IPS DF 19.7 (cell line): ENCODE measurements around the gene EFNA2.
"Not testable (repeated sequence)": the region's sequence is repeated elsewhere in the genome, so short reads cannot be mapped to it uniquely, and the experiment has no call there.

ENCODE experiments used
- DNase-seq: peaks from one replicate; pipeline ENCODE4 v3.0.0-alpha.2; 2013; ENCODE audit warnings: low read depth, low spot score

Gene EFNA2

DNA sequence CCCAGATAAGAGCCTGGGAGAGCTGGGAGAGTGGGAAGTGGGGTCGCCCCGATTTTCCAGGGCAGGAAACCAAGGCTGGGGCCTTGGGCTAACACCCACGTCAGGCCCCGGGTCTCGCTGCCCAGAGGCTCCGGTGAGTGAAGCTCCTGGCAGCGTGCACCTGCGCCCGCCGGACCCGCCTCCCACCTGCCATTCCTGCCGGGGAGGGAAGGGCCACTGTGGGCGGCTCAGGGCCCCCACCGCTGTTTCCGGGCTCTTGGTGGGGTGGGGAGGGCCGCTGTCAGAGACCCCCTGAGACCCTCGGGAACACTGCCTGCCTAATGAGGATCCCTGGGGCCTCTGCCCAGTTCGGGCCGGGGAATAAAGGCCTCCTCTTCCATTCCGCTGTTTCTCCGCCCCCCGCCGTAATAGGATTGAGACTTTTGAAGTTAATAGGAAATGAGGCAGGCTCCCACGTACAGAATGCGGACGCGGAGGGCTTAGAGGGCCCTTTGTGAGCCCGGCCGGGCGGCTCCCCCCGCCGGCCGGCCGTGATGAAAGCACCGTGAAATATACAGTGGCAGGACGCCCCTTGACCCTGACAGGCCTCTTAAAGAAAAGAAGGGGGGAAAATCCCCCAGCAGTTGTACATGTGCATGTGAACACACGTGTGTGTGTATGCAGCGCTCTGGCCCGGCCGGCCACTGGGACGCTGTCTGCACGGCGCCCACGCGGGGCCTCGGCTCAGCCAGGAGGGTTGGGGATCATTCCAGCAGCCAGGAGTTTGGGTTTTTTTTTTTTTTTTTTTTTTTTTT lies 33.2 kb downstream of the EFNA2 start:
- no peak for DNase-seq

DNA sequence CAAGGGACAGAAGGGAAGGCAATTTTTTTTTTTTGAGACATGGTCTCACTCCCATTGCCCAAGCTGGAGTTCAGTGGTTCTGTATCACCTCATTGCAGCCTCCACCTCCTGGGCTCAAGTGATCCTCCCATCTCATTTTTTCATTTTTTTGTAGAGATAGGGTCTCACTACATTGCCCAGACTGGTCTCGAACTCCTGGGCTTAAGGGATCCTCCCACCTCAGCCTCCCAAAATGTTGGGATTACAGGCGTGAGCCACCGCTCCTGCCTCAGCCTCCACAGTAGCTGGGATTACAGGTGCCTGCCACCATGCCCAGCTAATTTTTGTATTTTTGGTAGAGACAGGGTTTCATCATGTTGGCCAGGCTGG lies 34.6 kb downstream of the EFNA2 start:
- DNase-seq = not testable (repeated sequence)

DNA sequence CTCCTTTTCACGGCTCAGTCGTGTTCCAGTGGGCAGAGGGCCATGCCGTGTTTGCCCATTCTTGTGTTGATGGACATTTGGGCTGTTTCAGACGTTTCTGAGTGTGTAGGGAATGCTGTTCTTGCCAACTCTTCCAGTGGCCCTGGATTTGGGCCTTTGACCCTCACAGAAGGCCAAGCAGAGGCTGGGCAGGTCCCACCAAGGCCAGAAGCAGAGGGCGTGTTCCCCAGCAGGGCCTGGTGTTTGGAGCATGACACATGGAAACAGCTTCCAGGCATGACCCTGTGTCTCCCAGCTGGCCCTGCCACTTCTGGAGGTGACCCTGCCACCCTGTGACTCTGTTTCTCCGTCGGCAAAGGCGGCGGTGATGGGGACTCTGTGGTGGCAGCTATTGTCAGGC lies 35.9 kb downstream of the EFNA2 start:
- no peak for DNase-seq

DNA sequence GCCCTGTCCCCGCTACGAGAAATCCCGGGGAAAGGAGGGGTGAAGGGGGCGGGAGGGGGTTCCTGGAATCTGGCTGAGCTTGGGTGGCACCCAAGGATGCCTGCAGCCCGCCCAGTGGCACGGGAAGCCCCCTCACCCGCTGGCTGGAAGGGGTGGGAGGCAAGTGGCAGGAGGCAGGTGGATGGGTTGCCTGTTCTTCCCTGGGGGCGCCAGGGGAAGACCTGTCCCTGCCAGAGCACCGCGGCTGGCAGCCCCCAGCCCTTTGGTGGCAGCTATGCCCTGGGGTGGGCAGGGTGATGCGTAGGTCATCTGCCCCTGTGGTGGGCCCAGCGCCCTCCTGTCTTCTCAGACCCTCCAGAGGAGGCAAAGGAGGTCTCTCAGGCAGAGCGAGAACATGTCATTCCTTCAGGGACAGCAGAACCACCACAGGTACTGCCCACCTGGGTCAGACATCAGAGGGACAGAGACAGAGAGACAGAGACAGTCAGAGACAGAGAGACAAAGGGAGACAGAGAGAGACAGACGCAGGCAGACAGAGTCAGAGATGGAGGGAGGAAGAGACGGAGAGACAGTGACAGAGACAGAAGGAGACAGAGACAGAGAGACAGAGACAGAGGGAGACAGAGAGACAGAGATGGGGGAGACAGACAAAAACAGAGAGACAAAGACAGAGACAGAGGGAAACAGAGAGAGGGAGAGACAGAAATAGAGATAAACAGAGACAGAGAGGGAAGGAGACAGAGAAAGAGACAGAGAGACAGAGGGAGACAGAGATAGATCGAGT lies 36.7 kb downstream of the EFNA2 start:
- DNase-seq = no peak

DNA sequence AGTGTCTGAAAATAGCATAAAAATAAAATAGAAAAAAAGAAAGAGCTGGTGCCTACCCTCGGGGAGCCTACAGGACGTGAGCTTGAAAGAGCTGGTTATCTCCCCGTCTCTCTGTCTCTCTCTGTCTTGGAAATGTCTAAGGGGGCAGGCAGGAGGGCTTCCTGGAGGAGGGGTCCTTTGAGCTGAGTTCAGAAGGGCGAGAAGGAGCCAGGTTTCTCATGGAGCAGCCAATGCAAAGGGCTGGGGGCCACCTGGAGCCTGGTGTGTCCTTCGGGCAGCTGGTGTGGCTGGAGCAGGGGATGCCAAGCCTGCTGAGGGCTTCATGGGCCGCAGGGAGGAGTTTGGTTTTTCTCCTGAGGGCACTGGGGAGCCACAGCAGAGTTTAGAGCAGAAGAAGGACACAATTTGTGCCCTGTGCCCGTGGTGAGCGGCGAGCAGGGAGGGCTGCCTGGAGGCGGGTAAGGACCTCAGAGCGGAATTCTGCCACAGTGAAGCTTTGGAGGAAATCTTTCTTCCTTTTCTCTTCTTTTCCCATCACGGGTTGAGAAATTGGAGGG lies 38.7 kb downstream of the EFNA2 start:
- no peak for DNase-seq

DNA sequence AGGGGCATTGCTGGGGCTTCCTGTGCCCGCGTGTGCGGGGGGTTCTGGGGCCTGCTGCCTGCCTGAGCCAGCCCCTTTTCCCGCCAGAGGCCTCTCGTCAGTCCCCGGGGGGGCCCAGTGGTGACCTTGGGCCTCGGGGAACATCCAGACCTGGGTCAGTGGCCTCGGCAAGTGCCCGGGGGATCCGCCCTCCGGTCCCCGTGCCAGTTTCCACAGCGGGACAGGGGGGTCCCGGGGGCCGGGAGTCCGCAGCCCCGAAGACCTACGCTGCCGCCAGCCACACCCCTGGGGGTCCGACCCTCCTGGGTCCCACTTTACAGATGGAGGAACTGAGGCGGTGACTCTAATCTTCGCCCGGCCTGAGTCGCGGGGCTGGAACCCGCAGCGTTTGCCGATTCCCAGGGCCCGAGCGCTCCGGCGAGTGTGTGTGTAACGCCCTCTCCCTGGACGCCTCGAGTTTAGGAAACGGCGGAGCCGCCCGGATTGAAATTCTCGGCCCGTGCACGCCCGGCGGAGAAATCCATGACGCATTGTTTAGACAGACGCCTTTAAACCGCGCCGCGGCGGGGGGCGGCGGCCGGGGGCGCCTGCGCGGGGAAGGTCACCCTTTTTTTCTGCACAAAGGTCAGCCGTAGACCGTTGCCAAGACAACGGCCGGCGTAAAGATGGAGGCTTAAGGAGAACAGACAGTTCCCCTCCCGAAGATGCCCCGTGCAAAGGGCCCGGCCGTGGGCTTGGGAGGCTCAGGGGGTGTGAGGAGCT lies 39.3 kb downstream of the EFNA2 start:
- DNase-seq = no peak

DNA sequence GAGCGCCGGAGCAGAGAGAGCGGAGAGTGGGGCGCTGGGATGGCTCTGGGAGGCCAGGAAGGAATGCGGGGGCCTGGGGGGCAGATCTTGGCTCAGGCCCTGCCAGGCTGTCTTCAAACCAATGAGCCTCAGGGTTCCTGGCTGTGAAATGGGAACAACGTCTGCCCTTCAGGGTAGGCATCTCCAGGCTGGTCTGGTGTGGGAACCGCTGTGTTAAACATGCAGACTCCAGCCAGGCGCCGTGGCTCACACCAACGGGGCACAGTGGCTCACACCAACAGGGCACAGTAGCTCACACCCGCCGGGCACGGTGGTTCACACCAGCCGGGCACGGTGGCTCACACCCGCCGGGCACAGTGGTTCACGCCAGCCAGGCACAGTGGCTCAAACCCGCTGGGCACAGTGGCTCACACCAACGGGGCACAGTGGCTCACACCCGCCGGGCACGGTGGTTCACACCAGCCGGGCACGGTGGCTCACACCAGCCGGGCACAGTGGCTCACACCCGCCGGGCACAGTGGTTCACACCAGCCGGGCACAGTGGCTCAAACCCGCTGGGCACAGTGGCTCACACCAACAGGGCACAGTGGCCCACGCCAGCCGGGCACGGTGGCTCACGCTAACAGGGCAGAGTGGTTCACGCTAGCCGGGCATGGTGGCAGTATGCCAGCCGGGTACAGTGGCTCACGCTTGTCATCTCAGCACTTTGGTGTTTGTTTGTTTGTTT lies 40.1 kb downstream of the EFNA2 start:
- DNase-seq = no peak

DNA sequence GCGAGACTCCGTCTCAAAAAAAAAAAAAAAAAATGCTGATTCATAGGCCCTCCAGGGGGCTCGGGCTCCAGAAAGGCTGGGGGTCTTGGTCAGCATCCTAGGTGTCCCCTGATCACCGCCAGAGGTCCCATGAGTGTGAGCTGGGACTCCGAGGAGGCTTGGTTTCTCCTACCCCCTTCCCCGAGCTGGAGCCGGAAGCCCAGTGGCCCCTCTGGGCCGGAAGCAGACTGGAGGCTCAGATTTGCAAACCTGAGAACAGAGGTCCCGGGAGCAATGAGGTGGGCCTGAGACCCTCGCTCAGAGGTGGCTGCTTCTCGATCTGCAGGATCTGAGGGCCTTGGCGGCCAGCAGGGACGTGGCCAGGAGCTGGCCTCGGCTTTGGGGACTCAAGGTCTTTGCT lies 41.5 kb downstream of the EFNA2 start:
- no peak for DNase-seq

DNA sequence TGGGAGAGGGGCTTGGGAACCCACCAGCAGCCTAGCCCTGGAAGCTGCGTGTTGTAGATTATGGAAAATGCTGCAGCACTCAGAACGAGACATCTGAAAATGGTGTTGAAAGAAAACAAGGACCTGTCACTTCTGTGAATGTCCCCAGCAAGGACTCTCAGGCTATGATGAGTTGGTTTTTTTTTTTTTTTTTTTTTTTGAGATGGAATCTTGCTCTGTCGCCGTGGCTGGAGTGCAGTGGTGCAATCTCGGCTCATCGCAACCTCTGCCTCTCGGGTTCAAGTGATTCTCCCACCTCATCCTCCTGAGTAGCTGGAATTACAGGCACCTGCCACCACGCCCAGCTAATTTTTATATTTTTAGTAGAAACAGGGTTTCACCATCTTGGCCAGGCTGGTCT lies 46.5 kb downstream of the EFNA2 start:
- not testable (repeated sequence) for DNase-seq

DNA sequence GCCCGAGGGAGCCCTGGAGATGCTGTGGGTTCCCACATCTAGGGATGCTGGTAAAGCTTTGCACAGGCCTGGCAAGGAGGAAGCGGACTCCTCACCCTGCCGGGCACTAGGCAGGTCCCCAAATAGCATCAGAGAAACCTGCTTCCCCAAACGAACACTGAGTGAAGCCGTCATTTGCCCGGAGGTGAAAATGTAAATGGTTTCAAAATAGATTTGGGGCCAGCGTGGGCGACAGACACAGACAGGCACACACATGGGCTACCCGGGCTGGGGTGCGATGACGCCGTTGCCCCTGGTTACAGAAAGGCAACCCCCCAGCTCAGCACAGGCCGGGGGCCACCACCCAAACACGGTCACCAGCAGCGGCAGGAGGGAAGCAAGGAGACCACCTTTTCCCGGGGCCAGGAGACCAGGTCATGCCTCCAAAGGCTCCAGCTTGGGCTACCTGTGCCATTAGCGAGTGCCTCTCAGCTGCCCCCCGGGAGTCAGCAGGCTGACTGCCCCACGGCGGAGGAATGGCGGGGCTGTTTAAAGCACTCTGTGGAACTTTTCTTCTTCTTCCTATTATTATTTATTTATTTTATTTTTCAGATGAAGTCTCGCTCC lies 50.5 kb downstream of the EFNA2 start:
- DNase-seq = no peak

DNA sequence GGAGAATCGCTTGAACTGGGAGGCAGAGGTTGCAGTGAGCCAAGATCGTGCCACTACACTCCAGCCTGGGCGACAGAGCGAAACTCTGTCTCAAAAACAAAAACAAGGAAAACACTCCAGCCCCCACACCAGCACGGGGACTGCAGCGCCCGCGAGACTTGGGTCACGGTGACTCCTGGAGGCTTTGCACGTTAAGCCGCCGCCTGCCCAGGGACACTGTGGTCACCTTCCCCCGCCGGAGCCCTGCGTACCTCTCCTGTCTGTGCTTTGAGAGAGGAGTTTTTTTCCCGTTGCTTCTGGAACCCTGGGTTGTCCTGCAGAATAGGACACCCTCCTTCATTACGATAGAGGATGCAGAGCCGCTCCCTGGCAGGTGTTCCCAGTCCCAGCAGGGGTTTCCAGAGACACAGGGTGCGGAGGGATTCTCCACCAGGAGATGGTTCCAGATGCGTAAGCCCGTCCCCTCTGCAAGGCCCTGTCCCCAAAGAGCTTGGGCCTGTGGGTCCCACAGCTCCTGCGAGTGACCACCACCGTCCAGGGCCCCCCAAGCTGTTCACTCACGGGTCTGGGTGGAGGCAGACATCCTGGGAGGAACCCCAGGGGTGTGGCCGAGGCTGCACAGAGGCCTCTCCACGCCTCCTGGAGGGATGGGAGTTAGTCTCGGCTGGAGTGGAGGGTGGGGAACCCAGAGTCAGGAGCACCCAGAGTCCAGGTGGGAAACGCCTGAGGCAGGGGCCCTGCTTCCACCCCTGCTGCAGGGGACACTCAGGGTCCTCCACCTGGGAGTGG lies 55.2 kb downstream of the EFNA2 start:
- no peak for DNase-seq

DNA sequence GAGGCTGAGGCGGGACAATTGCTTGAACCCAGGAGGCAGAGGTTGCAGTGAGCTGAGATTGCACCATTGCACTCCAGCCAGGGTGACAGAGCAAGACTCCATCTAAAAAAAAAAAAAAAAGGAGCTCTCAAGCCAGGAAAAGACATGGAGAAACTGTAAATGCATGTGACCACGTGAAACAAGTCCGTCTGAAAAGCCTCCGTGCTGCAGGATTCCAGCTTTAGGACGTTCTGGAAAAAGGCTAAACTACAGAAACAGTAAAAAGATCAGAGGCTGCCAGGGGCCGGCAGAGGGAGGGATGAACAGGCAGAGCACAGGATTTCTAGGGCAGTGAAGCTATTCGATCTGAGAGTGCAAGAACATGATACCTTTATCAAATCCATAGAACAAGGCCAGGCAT lies 57.4 kb downstream of the EFNA2 start:
- DNase-seq = no peak

DNA sequence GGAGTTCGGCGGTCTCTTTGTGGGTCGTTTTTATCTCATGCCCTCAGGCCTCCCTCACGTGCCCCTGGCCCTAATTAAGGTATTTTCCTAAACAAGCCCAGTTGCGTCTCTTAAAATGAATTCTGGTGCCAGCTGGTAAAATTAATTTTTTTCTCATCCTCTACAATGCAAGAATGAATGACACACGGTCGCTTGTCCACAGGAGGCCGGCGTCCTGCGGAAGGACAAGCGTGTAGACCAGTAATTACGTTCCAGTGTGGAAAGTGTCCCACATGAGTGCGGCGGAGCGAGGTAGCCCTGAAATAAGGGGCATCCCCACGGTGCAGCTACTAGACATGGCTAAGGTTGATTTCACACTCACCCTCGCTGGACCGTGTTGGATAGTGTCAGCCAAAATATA lies 63.5 kb downstream of the EFNA2 start:
- no peak for DNase-seq

DNA sequence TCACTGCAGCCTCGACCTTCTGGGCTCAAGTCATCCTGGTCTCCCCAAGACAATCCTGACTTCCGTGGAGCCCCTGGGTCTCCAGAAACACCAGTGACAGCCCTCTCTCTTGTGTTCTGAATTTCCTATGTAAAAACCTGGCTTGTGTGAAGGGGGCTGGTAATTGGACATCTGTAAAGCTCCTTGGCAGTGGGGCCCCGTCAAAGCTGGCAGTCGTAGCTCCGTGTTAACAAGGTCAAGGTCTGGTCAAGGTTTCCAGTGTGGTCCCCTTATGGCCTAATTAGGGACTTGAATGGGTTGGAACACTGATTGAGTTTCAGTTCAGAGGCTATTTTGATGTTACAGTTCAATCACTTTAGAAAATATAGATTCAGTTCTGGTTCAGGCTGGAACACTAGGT lies 65.2 kb downstream of the EFNA2 start:
- DNase-seq = no peak
